Upper lobe of left lung (tissue), 6 donors: Measurements from ENCODE around the gene CPSF4L. TPM values are rescaled to one million over a fixed set of nuclear protein-coding genes. Genes with fewer than 3 reads are reported as not detected.

ENCODE experiments used
- ATAC-seq, 2 donors: fragments of 200-7000 bp; cut with Tn5 transposase; one replicate each; pipeline ENCODE4 v1.9.1; 2022; ENCODE audit warnings: mild to moderate bottlenecking in 2 of 2, moderate library complexity in 2 of 2; ENCODE audit not compliant: low FRiP score in 2 of 2
- DNase-seq, 2 donors: peaks; one replicate each; pipeline ENCODE4 v3.0.0-alpha.2; 2019 to 2020
- H3K27ac ChIP-seq, 4 donors: fragments of 200-600 bp; sonication (generic); one replicate each; pipeline ENCODE4 v1.5.1; 2016 to 2019
- H3K27me3 ChIP-seq, 4 donors: fragments of 200-600 bp; sonication (generic); one replicate each; pipeline ENCODE4 v1.5.1; 2017 to 2019
- H3K36me3 ChIP-seq, 4 donors: fragments of 200-600 bp; sonication (generic); one replicate each; pipeline ENCODE4 v1.5.1; 2016 to 2019
- H3K4me1 ChIP-seq, 4 donors: fragments of 200-600 bp; sonication (generic); one replicate each; pipeline ENCODE4 v1.5.1; 2018 to 2019
- H3K4me3 ChIP-seq, 4 donors: fragments of 200-600 bp; sonication (generic); one replicate each; pipeline ENCODE4 v1.5.1; 2017 to 2019; ENCODE audit warnings: mild to moderate bottlenecking in 2 of 4, moderate library complexity in 1 of 4
- H3K9me3 ChIP-seq, 4 donors: fragments of 200-600 bp; sonication (generic); one replicate each; pipeline ENCODE4 v1.5.1; 2018 to 2019
- CTCF ChIP-seq, 6 experiments: fragments of 450-650 bp in 4 of 6; fragments of 200-600 bp in 2 of 6; sonication (generic) in 2 of 6; IDR thresholded peaks; one replicate each; pipeline ENCODE4 v1.5.1; 2016 to 2019; ENCODE audit warnings: antibody characterized with exemption in 6 of 6
- EP300 ChIP-seq, 4 donors: sonication (generic); formaldehyde crosslinking; IDR thresholded peaks; one replicate each; pipeline ENCODE4 v1.5.1; 2017; ENCODE audit warnings: antibody characterized with exemption in 4 of 4, control low read depth in 2 of 4
- POLR2A ChIP-seq, 4 donors: fragments of 450-650 bp; IDR thresholded peaks; one replicate each; pipeline ENCODE4 v1.5.1; 2016 to 2017; ENCODE audit warnings: antibody characterized with exemption in 4 of 4, mild to moderate bottlenecking in 2 of 4
- POLR2AphosphoS5 ChIP-seq, 2 donors: sonication (generic); formaldehyde crosslinking; IDR thresholded peaks; one replicate each; pipeline ENCODE4 v1.5.1; 2017; ENCODE audit warnings: antibody characterized with exemption in 2 of 2
- WGBS, 2 donors: methylation state at CpG; one replicate each; pipeline ENCODE4 v1.1.5; 2017 to 2018; 5-methylcytosine and 5-hydroxymethylcytosine counted together
- total RNA-seq, 6 donors: library from RNA; depleted of rRNA in 4 of 6; stranded (reverse); fragments of >200 nt in 4 of 6; gene quantifications; one replicate each; pipeline versions ENCODE4 v1.1.0 to v1.2.1, GENCODE V29; 2016 to 2021
- donor health status: DM: no; HTN: no; CAD: no; lungs with moderate emphysema.
- donor health status: DM: no; HTN: yes; CAD: no; lungs with severe emphysema.

CPSF4L gene
- total RNA-seq, 6 donors from 2014 or later: 0.46 TPM; not detected in 5

- no peak overlapping the region for H3K27ac ChIP-seq
- H3K9me3 ChIP-seq: no peaks in the 10 kb centered on the region
- no peaks in the 10 kb centered on the region for H3K27me3 ChIP-seq
- TF ChIP-seq EP300 (IDR thresholded peaks at IDR 0.05) (no peak), CTCF (IDR thresholded peaks at IDR 0.05) (no peak), POLR2A (IDR thresholded peaks at IDR 0.05) (no peak), POLR2AphosphoS5 (IDR thresholded peaks at IDR 0.05) (no peak)
- DNase-seq: no peak
- H3K4me1 ChIP-seq: peaks cover under 1 to 17% (median 2%) of the 10 kb centered on the region in 4 donors
- no peak overlapping the region for H3K4me3 ChIP-seq
- no peaks in the 10 kb centered on the region for H3K36me3 ChIP-seq
- 78 to 79% methylated on average over 2 to 6 of the region's 6 CpGs for WGBS, 2 donors
- no peak for ATAC-seq
Observed at GRCh38 chr17:73257516-73257915, 4.2 kb downstream of the CPSF4L start.

- Histone ChIP-seq H3K27me3 (no peaks in the 10 kb centered on the region), H3K36me3 (no peaks in the 10 kb centered on the region), H3K27ac (no peak overlapping the region), H3K4me3 (no peak overlapping the region), H3K9me3 (no peaks in the 10 kb centered on the region), H3K4me1 (peaks cover 0 to 8% (median 0%) of the 10 kb centered on the region in 4 donors)
- no peak for TF ChIP-seq CTCF (IDR thresholded peaks at IDR 0.05)
- TF ChIP-seq POLR2A (IDR thresholded peaks at IDR 0.05): no peak
- TF ChIP-seq EP300 (IDR thresholded peaks at IDR 0.05): no peak
- TF ChIP-seq POLR2AphosphoS5 (IDR thresholded peaks at IDR 0.05): no peak
- no peak for ATAC-seq
- peak in 1 of 2 donors; percentile 3 for DNase-seq
- 100% methylated on average over 2 to 3 of the region's 3 CpGs for WGBS, 2 donors
Observed at GRCh38 chr17:73256220-73256619, 5.5 kb downstream of the CPSF4L start.

- H3K4me3 ChIP-seq: no peak overlapping the region
- peak; percentile 5 to 78 for ATAC-seq
- WGBS, 2 donors: 4 to 9% methylated on average over 6 to 8 of the region's 8 CpGs
- no peaks in the 10 kb centered on the region for H3K9me3 ChIP-seq
- TF ChIP-seq EP300 (IDR thresholded peaks at IDR 0.05) (no peak), CTCF (IDR thresholded peaks at IDR 0.05) (peak; percentile 92 to 97 (median 94))
- peak; percentile 52 to 84 for DNase-seq
- peaks cover 0 to 8% (median 0%) of the 10 kb centered on the region in 4 donors for H3K4me1 ChIP-seq
- no peak overlapping the region for H3K27ac ChIP-seq
- H3K36me3 ChIP-seq: no peaks in the 10 kb centered on the region
- H3K27me3 ChIP-seq: no peaks in the 10 kb centered on the region
Observed at GRCh38 chr17:73255671-73256181, 6.0 kb downstream of the CPSF4L start.

GRCh38 chr17:73251871-73252270, 9.8 kb downstream of the CPSF4L start:
- no peak overlapping the region for H3K27ac ChIP-seq
- H3K36me3 ChIP-seq: peaks cover 0 to 14% (median 6%) of the 10 kb centered on the region in 4 donors

More at GRCh38 chr17:73251871-73252270, 9.8 kb downstream of the CPSF4L start:
- Histone ChIP-seq H3K4me1 (peaks cover 0 to 8% (median 0%) of the 10 kb centered on the region in 4 donors), H3K4me3 (no peak overlapping the region), H3K27me3 (no peaks in the 10 kb centered on the region), H3K9me3 (no peaks in the 10 kb centered on the region)
- DNase-seq (no peak), ATAC-seq (no peak)
- TF ChIP-seq POLR2AphosphoS5 (IDR thresholded peaks at IDR 0.05) (no peak), POLR2A (IDR thresholded peaks at IDR 0.05) (no peak), CTCF (IDR thresholded peaks at IDR 0.05) (no peak), EP300 (IDR thresholded peaks at IDR 0.05) (no peak)
- 79 to 84% methylated on average over 8 of the region's 8 CpGs for WGBS, 2 donors
